22Rv1 (cell line): ENCODE results near the gene ZNF385A.

ENCODE experiments used
- ZFX ChIP-seq: fragments of 450-650 bp; IDR thresholded peaks from 2 replicates; pipeline ENCODE4 v1.6.1; 2017; ENCODE audit warnings: antibody characterized with exemption, borderline replicate concordance
- TF ChIP-seq, protein P1 (sequence below): fragments of 450-650 bp; IDR thresholded peaks from 2 replicates; pipeline ENCODE4 v1.5.1; 2017; ENCODE audit warnings: mild to moderate bottlenecking

DNA sequence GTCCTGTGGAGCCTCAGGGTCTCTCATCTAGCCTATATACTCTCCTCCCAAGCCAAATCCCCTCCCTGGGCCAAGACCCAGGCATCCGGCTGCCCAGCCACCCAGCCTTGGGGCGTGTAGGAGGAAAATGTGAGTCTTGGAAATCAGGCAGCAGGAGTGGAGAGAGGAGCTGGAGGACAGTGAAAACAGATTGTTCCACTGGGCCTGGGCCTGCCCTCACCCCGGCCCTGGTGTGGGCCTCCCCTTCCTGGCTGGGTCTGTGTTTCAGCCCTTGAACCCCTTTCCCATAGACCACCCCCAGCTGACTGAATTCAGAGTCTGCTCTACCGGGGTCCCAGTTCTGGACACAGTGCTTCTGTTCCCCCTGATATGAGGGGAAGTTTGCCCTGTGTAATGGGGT lies 27.8 kb upstream of the ZNF385A start:
- TF ChIP-seq, protein P1, sequence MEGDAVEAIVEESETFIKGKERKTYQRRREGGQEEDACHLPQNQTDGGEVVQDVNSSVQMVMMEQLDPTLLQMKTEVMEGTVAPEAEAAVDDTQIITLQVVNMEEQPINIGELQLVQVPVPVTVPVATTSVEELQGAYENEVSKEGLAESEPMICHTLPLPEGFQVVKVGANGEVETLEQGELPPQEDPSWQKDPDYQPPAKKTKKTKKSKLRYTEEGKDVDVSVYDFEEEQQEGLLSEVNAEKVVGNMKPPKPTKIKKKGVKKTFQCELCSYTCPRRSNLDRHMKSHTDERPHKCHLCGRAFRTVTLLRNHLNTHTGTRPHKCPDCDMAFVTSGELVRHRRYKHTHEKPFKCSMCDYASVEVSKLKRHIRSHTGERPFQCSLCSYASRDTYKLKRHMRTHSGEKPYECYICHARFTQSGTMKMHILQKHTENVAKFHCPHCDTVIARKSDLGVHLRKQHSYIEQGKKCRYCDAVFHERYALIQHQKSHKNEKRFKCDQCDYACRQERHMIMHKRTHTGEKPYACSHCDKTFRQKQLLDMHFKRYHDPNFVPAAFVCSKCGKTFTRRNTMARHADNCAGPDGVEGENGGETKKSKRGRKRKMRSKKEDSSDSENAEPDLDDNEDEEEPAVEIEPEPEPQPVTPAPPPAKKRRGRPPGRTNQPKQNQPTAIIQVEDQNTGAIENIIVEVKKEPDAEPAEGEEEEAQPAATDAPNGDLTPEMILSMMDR = no peak
- TF ChIP-seq ZFX = no peak
